Left lung (tissue), 10 donors: ENCODE results near the gene TMEM106C. TPM values are rescaled to one million over a fixed set of nuclear protein-coding genes. Genes with fewer than 3 reads are reported as not detected.

Experiments used
- ATAC-seq: fragments of 200-7000 bp; cut with Tn5 transposase; one replicate; pipeline ENCODE4 v1.9.1; 2020; ENCODE audit warnings: moderate library complexity
- DNase-seq, 4 donors: peaks; one replicate each; pipeline ENCODE4 v3.0.0-alpha.2; 2013 to 2020
- H3K27ac ChIP-seq, 2 donors: fragments of 200-600 bp; sonication (generic) in 1 of 2; one replicate each; pipeline versions ENCODE4 v1.5.0 to v1.8.0; 2020 to 2021
- H3K27me3 ChIP-seq, 2 donors: fragments of 200-600 bp; sonication (generic) in 1 of 2; one replicate each; pipeline versions ENCODE4 v1.5.0 to v1.8.0; 2020 to 2021
- H3K36me3 ChIP-seq, 2 donors: fragments of 200-600 bp; sonication (generic) in 1 of 2; one replicate each; pipeline versions ENCODE4 v1.5.0 to v1.8.0; 2020 to 2021
- H3K4me1 ChIP-seq, 2 donors: fragments of 200-600 bp; one replicate each; pipeline ENCODE4 v1.8.0; 2021
- H3K4me3 ChIP-seq, 2 donors: fragments of 200-600 bp; sonication (generic) in 1 of 2; one replicate each; pipeline versions ENCODE4 v1.5.0 to v1.8.0; 2020 to 2021; ENCODE audit warnings: mild to moderate bottlenecking in 1 of 2
- H3K9me3 ChIP-seq, 2 donors: fragments of 200-600 bp; sonication (generic) in 1 of 2; one replicate each; pipeline versions ENCODE4 v1.5.0 to v1.8.0; 2020 to 2021
- intact Hi-C, 2 donors: fragments of 100-400 bp; cut with DNase I; formaldehyde crosslinking; loops; one replicate each; pipeline versions ENCODE4 v1.11.2 to v1.14.2; 2022
- polyA plus RNA-seq, 6 donors: library from polyadenylated mRNA; unstranded; fragments of 120-200 nt; gene quantifications; one replicate each; pipeline ENCODE4 v1.2.1, GENCODE V29; 2013; ENCODE audit not compliant: insufficient read length in 6 of 6
- total RNA-seq, 2 donors: library from RNA; stranded (reverse); fragmentation: NEBNext Ultra II Directional; extraction: Animal tissue kit (Norgen Biotek cat#: 25700); gene quantifications; one replicate each; pipeline ENCODE4 v1.2.1, GENCODE V29; 2021
- TF ChIP-seq, protein P1 (sequence below), 2 donors: fragments of 200-600 bp; sonication (generic) in 1 of 2; IDR thresholded peaks; one replicate each; pipeline versions ENCODE4 v1.5.0 to v1.8.0; 2021; ENCODE audit warnings: antibody characterized with exemption in 2 of 2
- donor health status: DM: no; HTN: yes; CAD: no.
- donor health status: DM: no; HTN: no; CAD: no.

TMEM106C gene
- total and polyA plus RNA-seq, 8 donors, result 43.1 to 99.3 (median 82.1) TPM

DNA sequence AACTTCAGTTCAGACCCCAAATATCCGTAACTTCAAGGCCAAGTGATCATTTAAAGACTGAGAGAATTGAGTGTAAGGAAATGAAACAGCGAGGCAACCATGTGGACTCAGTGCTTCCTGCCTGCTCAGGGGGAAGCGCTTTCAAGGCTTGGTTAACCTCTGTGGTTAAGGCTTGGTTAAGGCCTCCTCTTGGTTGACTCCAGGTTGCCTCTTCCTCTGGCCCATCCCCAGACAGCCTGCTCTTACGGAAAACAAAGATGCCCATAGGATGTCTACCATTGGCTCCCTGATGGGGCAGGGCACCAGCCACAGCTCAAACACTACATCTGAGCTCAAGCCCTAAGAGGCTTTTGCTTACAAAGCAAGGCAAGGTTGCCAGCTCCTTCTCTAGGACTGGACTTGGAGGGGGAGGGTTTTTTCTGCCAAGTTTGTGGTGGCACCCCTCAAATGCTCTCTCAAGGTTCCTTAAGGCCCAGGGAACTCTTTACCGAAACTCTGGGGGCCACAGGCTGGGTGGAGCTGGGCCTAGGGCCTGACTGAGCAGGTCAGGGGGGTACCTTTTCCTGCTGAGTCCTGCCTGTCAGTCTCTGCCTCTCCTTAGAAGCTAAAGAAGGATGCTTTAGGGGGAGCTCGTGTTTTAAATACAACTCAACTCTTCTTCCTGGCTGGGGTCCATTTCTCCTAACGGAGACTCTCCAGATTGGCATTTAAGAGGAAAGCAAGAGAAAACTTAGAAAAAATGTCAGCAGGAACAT, 27.1 kb downstream of the TMEM106C start:
- no peaks in the 10 kb centered on the region for H3K9me3 ChIP-seq
- peaks cover 0 to 15% of the 10 kb centered on the region in 2 donors for H3K27me3 ChIP-seq
- ATAC-seq (no peak), DNase-seq (peak in 2 of 4 donors; percentile 34 to 58)
- TF ChIP-seq, protein P1, sequence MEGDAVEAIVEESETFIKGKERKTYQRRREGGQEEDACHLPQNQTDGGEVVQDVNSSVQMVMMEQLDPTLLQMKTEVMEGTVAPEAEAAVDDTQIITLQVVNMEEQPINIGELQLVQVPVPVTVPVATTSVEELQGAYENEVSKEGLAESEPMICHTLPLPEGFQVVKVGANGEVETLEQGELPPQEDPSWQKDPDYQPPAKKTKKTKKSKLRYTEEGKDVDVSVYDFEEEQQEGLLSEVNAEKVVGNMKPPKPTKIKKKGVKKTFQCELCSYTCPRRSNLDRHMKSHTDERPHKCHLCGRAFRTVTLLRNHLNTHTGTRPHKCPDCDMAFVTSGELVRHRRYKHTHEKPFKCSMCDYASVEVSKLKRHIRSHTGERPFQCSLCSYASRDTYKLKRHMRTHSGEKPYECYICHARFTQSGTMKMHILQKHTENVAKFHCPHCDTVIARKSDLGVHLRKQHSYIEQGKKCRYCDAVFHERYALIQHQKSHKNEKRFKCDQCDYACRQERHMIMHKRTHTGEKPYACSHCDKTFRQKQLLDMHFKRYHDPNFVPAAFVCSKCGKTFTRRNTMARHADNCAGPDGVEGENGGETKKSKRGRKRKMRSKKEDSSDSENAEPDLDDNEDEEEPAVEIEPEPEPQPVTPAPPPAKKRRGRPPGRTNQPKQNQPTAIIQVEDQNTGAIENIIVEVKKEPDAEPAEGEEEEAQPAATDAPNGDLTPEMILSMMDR (IDR thresholded peaks at IDR 0.05), result no peak
- intact Hi-C loops, result no loop called here
- no peak overlapping the region for H3K4me3 ChIP-seq
- no peaks in the 10 kb centered on the region for H3K4me1 ChIP-seq
- no peaks in the 10 kb centered on the region for H3K36me3 ChIP-seq
- H3K27ac ChIP-seq, result no peak overlapping the region

DNA sequence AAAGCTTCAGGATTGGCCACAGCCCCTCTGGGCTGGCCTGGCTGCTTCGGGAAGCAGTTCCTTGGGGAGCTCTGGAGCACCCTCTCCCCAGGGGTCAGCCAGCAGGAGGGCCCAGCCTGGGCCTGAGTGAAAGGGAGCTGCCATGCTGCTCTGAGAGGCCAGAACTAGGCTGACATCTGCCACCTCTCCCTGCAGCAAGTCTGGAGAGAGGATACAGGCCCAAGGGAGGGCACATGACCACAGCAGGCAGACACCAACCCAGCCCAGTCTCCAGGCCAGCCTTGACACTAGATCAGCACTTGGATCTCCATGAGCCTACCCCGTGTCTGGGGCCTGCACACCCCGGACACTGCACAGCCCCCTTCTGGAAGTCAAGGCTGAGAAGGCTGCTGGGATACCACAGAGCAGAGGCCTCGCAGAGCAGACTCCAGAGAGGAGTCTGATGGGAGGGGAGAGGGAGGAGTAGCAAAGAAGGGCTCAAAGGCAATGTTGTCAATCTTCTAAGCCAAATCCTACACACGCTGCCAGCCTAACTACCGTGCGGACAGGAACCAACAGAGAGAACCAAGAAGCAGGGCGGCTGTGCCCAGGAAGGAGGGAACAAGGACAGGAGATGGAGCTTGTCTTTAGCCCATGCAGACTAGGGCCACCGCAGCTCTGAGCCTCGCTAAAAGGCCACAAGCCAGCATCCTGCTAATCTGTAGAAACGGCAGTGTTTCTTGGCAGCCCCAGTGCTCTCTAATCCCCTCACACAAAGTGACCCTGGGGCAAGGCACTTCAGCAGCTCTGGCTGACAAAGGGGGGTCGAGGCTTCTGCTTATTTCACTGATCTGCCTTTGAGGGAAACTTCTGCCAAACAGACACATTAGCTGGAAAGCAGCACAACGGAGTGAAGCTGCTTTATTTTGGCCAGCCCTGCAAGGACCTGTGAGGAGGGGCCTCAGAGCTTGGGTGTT, 28.0 kb downstream of the TMEM106C start:
- DNase-seq (peak in 2 of 4 donors; percentile 77 to 89), ATAC-seq (no peak)
- no peaks in the 10 kb centered on the region for H3K4me1 ChIP-seq
- no peaks in the 10 kb centered on the region for H3K9me3 ChIP-seq
- H3K27ac ChIP-seq, result no peak overlapping the region
- no peak overlapping the region for H3K4me3 ChIP-seq
- H3K27me3 ChIP-seq, result peaks cover 0 to 15% of the 10 kb centered on the region in 2 donors
- H3K36me3 ChIP-seq, result no peaks in the 10 kb centered on the region
- intact Hi-C loops, result no loop called here
- TF ChIP-seq, protein P1 (IDR thresholded peaks at IDR 0.05), result no peak

DNA sequence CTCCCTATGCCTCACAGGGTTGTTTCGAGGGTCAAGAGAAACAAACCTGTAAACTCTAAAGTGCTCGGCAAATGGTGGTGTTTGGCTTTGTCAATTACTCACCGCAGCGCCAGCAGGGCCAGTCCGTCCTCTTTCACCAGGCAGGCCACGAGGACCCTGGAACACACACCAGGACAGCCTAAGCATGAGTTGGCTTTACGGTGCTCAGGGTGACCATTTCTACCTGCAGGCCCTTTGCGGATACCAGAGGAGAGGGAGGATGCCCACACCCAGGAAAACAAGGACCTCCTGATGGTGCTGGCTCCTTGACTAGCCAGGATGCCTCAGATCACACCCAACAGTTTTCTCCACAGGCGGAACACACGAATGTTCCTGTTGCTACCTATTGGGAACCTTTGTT, 29.4 kb downstream of the TMEM106C start:
- TF ChIP-seq, protein P1 (IDR thresholded peaks at IDR 0.05), result no peak
- intact Hi-C loops, result no loop called here
- no peak for ATAC-seq

DNA sequence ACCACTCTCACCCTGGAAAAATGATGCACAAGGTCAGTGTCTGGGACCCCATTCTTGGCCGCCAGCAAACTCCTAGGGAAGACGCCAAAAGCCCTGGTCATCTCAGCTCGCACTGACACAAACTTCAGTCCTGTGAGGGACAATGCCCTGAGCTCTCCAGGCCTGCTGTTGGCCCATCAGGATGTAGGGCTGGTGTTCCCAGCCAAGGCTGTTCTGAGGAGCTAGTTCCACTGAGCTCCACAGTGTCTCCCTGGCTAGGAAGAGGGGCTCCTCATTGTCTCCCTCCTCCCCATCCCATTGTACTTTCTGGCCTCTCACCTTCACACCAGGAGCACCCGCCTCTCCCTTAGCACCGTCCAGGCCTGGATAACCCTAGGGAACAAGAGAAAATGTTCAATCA, 30.1 kb downstream of the TMEM106C start:
- Histone ChIP-seq H3K36me3 (no peaks in the 10 kb centered on the region), H3K9me3 (no peaks in the 10 kb centered on the region), H3K4me3 (no peak overlapping the region), H3K27me3 (peaks cover 0 to 33% of the 10 kb centered on the region in 2 donors), H3K27ac (no peak overlapping the region), H3K4me1 (no peaks in the 10 kb centered on the region)
- ATAC-seq, result no peak
- intact Hi-C loops, result no loop called here
- no peak for DNase-seq
- TF ChIP-seq, protein P1 (IDR thresholded peaks at IDR 0.05), result no peak

More for the DNA sequence above, 29.4 kb downstream of the TMEM106C start:
- Histone ChIP-seq H3K36me3 (no peaks in the 10 kb centered on the region), H3K9me3 (no peaks in the 10 kb centered on the region), H3K27ac (no peak overlapping the region), H3K4me3 (no peak overlapping the region), H3K4me1 (no peaks in the 10 kb centered on the region), H3K27me3 (peaks cover 0 to 26% of the 10 kb centered on the region in 2 donors)
- no peak for DNase-seq

DNA sequence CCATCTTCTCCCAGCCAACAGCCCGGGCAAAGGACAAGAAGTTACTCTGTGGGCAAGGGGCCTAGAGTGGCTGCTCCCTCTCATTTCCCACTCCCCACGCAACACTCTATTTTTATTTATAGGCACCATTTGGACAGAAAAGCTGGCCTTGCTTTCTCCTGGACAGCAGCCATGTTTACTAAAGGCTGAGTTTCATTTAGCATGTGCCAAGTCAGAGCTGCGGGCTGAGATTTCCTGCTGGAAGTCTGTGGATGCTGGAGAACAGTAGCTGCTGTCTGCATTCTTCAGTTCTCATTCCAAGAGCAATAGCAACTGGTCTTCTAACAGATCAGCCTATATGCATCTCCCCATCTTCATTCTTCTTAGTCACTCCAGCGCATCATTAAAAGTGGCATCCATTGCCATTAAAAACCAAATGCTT, 32.6 kb downstream of the TMEM106C start:
- DNase-seq, result peak in 2 of 4 donors; percentile 87 to 93
- TF ChIP-seq, protein P1 (IDR thresholded peaks at IDR 0.05), result no peak
- peaks cover 19 to 58% of the 10 kb centered on the region in 2 donors for H3K27me3 ChIP-seq

More for the DNA sequence above, 32.6 kb downstream of the TMEM106C start:
- no peak overlapping the region for H3K27ac ChIP-seq
- H3K4me1 ChIP-seq, result peaks cover 0 to 3% of the 10 kb centered on the region in 2 donors
- H3K36me3 ChIP-seq, result no peaks in the 10 kb centered on the region
- intact Hi-C loops, result no loop called here
- ATAC-seq, result no peak
- no peak overlapping the region for H3K4me3 ChIP-seq
- H3K9me3 ChIP-seq, result no peaks in the 10 kb centered on the region
